Activated CD8-positive, alpha-beta memory T cell treated with anti-CD3 and anti-CD28 coated beads, Interleukin-2, amount 50 U/mL, for 48 hours (primary cell): Measurements from ENCODE around the gene SCYGR7.
"Not testable (repeated sequence)": the region's sequence is repeated elsewhere in the genome, so short reads cannot be mapped to it uniquely, and the experiment has no call there.

Experiments used
- DNase-seq: peaks from one replicate; pipeline ENCODE4 v3.0.0-alpha.2; 2020

Gene SCYGR7

GRCh38 chr2:227728035-227728434 is at the start of gene SCYGR7:
Gene SCYGR7, plus strand, starts transcription at chr2:227728335. Its CDS starts 0 bp downstream, at chr2:227728335.
- no peak for DNase-seq

- no peak for DNase-seq
Measured at GRCh38 chr2:227684258-227684657, 43.9 kb upstream of the SCYGR7 start.

GRCh38 chr2:227687189-227687588 is 40.9 kb upstream of the SCYGR7 start:
- no peak for DNase-seq

- DNase-seq: no peak
Measured at GRCh38 chr2:227696990-227697679, 31.0 kb upstream of the SCYGR7 start.

- no peak for DNase-seq
Measured at GRCh38 chr2:227701556-227701955, 26.6 kb upstream of the SCYGR7 start.

- no peak for DNase-seq
Measured at GRCh38 chr2:227703280-227703732, 24.8 kb upstream of the SCYGR7 start.

GRCh38 chr2:227703961-227704360 is 24.2 kb upstream of the SCYGR7 start:
- DNase-seq: no peak

GRCh38 chr2:227706859-227707258 is 21.3 kb upstream of the SCYGR7 start:
- no peak for DNase-seq

- DNase-seq: no peak
Measured at GRCh38 chr2:227707390-227707789, 20.7 kb upstream of the SCYGR7 start.

GRCh38 chr2:227710986-227711385 is 17.1 kb upstream of the SCYGR7 start:
- DNase-seq: no peak

- no peak for DNase-seq
Measured at GRCh38 chr2:227713291-227713690, 14.8 kb upstream of the SCYGR7 start.

- no peak for DNase-seq
Measured at GRCh38 chr2:227716501-227716900, 11.6 kb upstream of the SCYGR7 start.

GRCh38 chr2:227717687-227718567 is 10.2 kb upstream of the SCYGR7 start, which contains the start of gene SLC19A3:
Gene SLC19A3, minus strand, starts transcription at chr2:227718028. Its CDS starts 15,710 bp downstream, at chr2:227702318.
- DNase-seq: no peak

GRCh38 chr2:227719641-227720040 is 8.5 kb upstream of the SCYGR7 start:
- no peak for DNase-seq

- DNase-seq: no peak
Measured at GRCh38 chr2:227720680-227721079, 7.5 kb upstream of the SCYGR7 start.

GRCh38 chr2:227722821-227723220 is 5.3 kb upstream of the SCYGR7 start:
- not testable (repeated sequence) for DNase-seq

- no peak for DNase-seq
Measured at GRCh38 chr2:227724394-227725039, 3.6 kb upstream of the SCYGR7 start, which contains the start of gene SCYGR6. Gene SCYGR6, minus strand, starts transcription at chr2:227724757. Its CDS starts 0 bp downstream, at chr2:227724757.

- no peak for DNase-seq
Measured at GRCh38 chr2:227739351-227739750, 11.2 kb downstream of the SCYGR7 start.

GRCh38 chr2:227740705-227741104 is 12.6 kb downstream of the SCYGR7 start:
- DNase-seq: not testable (repeated sequence)

- no peak for DNase-seq
Measured at GRCh38 chr2:227745594-227745993, 17.5 kb downstream of the SCYGR7 start, which contains the start of gene SCYGR8. Gene SCYGR8, plus strand, starts transcription at chr2:227745894. Its CDS starts 0 bp downstream, at chr2:227745894.

GRCh38 chr2:227748079-227748478 is 19.9 kb downstream of the SCYGR7 start:
- DNase-seq: no peak

- not testable (repeated sequence) for DNase-seq
Measured at GRCh38 chr2:227756261-227756660, 28.1 kb downstream of the SCYGR7 start.
